Gastrocnemius medialis (tissue), 4 donors: Measurements from ENCODE around the gene ACE2. TPM values are rescaled to one million over a fixed set of nuclear protein-coding genes. Genes with fewer than 3 reads are reported as not detected.

Experiments
- ATAC-seq, 2 donors: fragments of 150-250 bp; one replicate each; pipeline ENCODE4 v1.9.1; 2016
- DNase-seq, 2 donors: peaks; one replicate each; pipeline ENCODE4 v3.0.0-alpha.2; 2019
- H3K27ac ChIP-seq, 4 donors: fragments of 200-600 bp; sonication (generic); 1 replicate in 1 of 4; 2 replicates in 3 of 4; pipeline ENCODE4 v1.5.1; 2016 to 2018; ENCODE audit warnings: mild to moderate bottlenecking in 2 of 4, moderate library complexity in 1 of 4
- H3K27me3 ChIP-seq, 3 donors: fragments of 200-600 bp; sonication (generic) in 2 of 3; 1 replicate in 1 of 3; 2 replicates in 2 of 3; pipeline versions ENCODE4 v1.5.1 to v1.6.0; 2016 to 2019; ENCODE audit warnings: mild to moderate bottlenecking in 1 of 3, moderate library complexity in 1 of 3
- H3K36me3 ChIP-seq, 2 donors: fragments of 200-600 bp; sonication (generic) in 1 of 2; one replicate each; pipeline ENCODE4 v1.5.1; 2017 to 2018
- H3K4me1 ChIP-seq, 2 donors: fragments of 200-600 bp; sonication (generic) in 1 of 2; one replicate each; pipeline ENCODE4 v1.5.1; 2016 to 2017; ENCODE audit warnings: mild to moderate bottlenecking in 2 of 2
- H3K4me3 ChIP-seq, 4 donors: fragments of 200-600 bp; sonication (generic) in 3 of 4; 1 replicate in 1 of 4; 2 replicates in 3 of 4; pipeline ENCODE4 v1.5.1; 2016 to 2019; ENCODE audit warnings: mild to moderate bottlenecking in 2 of 4
- H3K9me3 ChIP-seq, 3 donors: fragments of 200-600 bp; sonication (generic) in 2 of 3; 1 replicate in 1 of 3; 2 replicates in 2 of 3; pipeline ENCODE4 v1.5.1; 2016 to 2019
- CTCF ChIP-seq, 5 experiments: fragments of 450-650 bp in 3 of 5; fragments of 200-600 bp in 2 of 5; sonication (generic) in 2 of 5; IDR thresholded peaks in 4 of 5; conservative IDR thresholded peaks in 1 of 5; 1 replicate in 4 of 5; 2 replicates in 1 of 5; pipeline ENCODE4 v1.5.1; 2016 to 2019; ENCODE audit warnings: antibody characterized with exemption in 5 of 5, mild to moderate bottlenecking in 3 of 5, moderate library complexity in 3 of 5
- POLR2A ChIP-seq, 2 donors: fragments of 450-650 bp; IDR thresholded peaks; one replicate each; pipeline ENCODE4 v1.6.1; 2017; ENCODE audit warnings: antibody characterized with exemption in 2 of 2, mild to moderate bottlenecking in 2 of 2, moderate library complexity in 2 of 2
- in situ Hi-C, 4 donors: fragments of 200-750 bp; cut with MboI; loops; one replicate each; pipeline versions ENCODE4 v1.15.0 to v1.8.0; 2017; ENCODE audit warnings: low sequenced_read_pairs in 4 of 4
- intact Hi-C: fragments of 100-400 bp; cut with DNase I; formaldehyde crosslinking; loops from one replicate; pipeline ENCODE4 v1.15.1; 2023; ENCODE audit warnings: low total_unique reads
- total RNA-seq, 4 donors: library from RNA; depleted of rRNA; stranded (reverse); fragments of >200 nt; gene quantifications; one replicate each; pipeline versions ENCODE4 v1.1.0 to v1.2.3, GENCODE V29; 2016

The ACE2 gene
- total RNA-seq, 4 donors from 2014 or later, result 1.0 to 6.6 (median 2.6) TPM

- H3K27me3 ChIP-seq, result peaks cover 0 to 7% (median 0%) of the 10 kb centered on the region in 3 donors
- H3K27ac ChIP-seq, result no peak overlapping the region
- in situ Hi-C loops (no loop called here), intact Hi-C loops (no loop called here)
- H3K9me3 ChIP-seq, result no peaks in the 10 kb centered on the region
- ATAC-seq (no peak), DNase-seq (no peak)
- no peaks in the 10 kb centered on the region for H3K36me3 ChIP-seq
- no peaks in the 10 kb centered on the region for H3K4me1 ChIP-seq
- H3K4me3 ChIP-seq, result no peak overlapping the region
- no peak for TF ChIP-seq POLR2A (IDR thresholded peaks at IDR 0.05)
- TF ChIP-seq CTCF (IDR thresholded peaks at IDR 0.05 in 4 of 5, conservative IDR thresholded peaks at IDR 0.05 in 1 of 5), result no peak
Measured at GRCh38 chrX:15605226-15605625, 4.5 kb upstream of the ACE2 start.

GRCh38 chrX:15602761-15603160 lies 2.0 kb upstream of the ACE2 start:
- DNase-seq (no peak), ATAC-seq (no peak)
- H3K9me3 ChIP-seq, result no peaks in the 10 kb centered on the region
- in situ Hi-C loops (no loop called here), intact Hi-C loops (no loop called here)
- TF ChIP-seq POLR2A (IDR thresholded peaks at IDR 0.05) (no peak), CTCF (IDR thresholded peaks at IDR 0.05 in 4 of 5, conservative IDR thresholded peaks at IDR 0.05 in 1 of 5) (no peak)
- H3K27ac ChIP-seq, result no peak overlapping the region
- H3K4me1 ChIP-seq, result no peaks in the 10 kb centered on the region
- H3K4me3 ChIP-seq, result no peak overlapping the region
- no peaks in the 10 kb centered on the region for H3K36me3 ChIP-seq
- peaks cover 0 to 7% (median 0%) of the 10 kb centered on the region in 3 donors for H3K27me3 ChIP-seq

- no peaks in the 10 kb centered on the region for H3K9me3 ChIP-seq
- no peak overlapping the region for H3K4me3 ChIP-seq
- in situ Hi-C loops, result no loop called here
- DNase-seq (no peak), ATAC-seq (no peak)
- H3K27ac ChIP-seq, result no peak overlapping the region
- no peak for TF ChIP-seq CTCF (IDR thresholded peaks at IDR 0.05 in 4 of 5, conservative IDR thresholded peaks at IDR 0.05 in 1 of 5)
- TF ChIP-seq POLR2A (IDR thresholded peaks at IDR 0.05), result no peak
- no peaks in the 10 kb centered on the region for H3K36me3 ChIP-seq
- intact Hi-C loops, result no loop called here
- H3K4me1 ChIP-seq, result no peaks in the 10 kb centered on the region
- H3K27me3 ChIP-seq, result peaks cover 0 to 7% (median 0%) of the 10 kb centered on the region in 3 donors
Measured at GRCh38 chrX:15601932-15602331, 1.2 kb upstream of the ACE2 start.

GRCh38 chrX:15600049-15600448 lies 711 bp downstream of the ACE2 start:
- H3K27ac ChIP-seq, result no peak overlapping the region

More at GRCh38 chrX:15600049-15600448, 711 bp downstream of the ACE2 start:
- Histone ChIP-seq H3K4me1 (no peaks in the 10 kb centered on the region), H3K4me3 (no peak overlapping the region), H3K27me3 (peaks cover 0 to 7% (median 0%) of the 10 kb centered on the region in 3 donors), H3K36me3 (no peaks in the 10 kb centered on the region), H3K9me3 (no peaks in the 10 kb centered on the region)
- intact Hi-C loops, result no loop called here
- in situ Hi-C loops, result no loop called here
- no peak for DNase-seq
- no peak for ATAC-seq
- no peak for TF ChIP-seq POLR2A (IDR thresholded peaks at IDR 0.05)
- no peak for TF ChIP-seq CTCF (IDR thresholded peaks at IDR 0.05 in 4 of 5, conservative IDR thresholded peaks at IDR 0.05 in 1 of 5)
